Gastroesophageal sphincter (tissue), 3 donors: ENCODE results near the gene GAP43.

Source experiments
- POLR2A ChIP-seq, 2 donors: fragments of 450-650 bp; IDR thresholded peaks; one replicate each; pipeline ENCODE4 v1.6.1; 2017; ENCODE audit warnings: antibody characterized with exemption in 2 of 2, mild to moderate bottlenecking in 2 of 2, moderate library complexity in 1 of 2
- POLR2AphosphoS5 ChIP-seq: sonication (generic); formaldehyde crosslinking; IDR thresholded peaks from one replicate; pipeline ENCODE4 v1.6.1; 2017; ENCODE audit warnings: antibody characterized with exemption
- TF ChIP-seq, protein P1 (sequence below), 4 experiments: fragments of 200-600 bp in 2 of 4; fragments of 450-650 bp in 2 of 4; sonication (generic) in 1 of 4; IDR thresholded peaks; one replicate each; pipeline ENCODE4 v1.5.1; 2017 to 2019; ENCODE audit warnings: antibody characterized with exemption in 4 of 4, mild to moderate bottlenecking in 2 of 4, moderate library complexity in 2 of 4

- TF ChIP-seq POLR2A (IDR thresholded peaks at IDR 0.05) = no peak
- TF ChIP-seq, protein P1, sequence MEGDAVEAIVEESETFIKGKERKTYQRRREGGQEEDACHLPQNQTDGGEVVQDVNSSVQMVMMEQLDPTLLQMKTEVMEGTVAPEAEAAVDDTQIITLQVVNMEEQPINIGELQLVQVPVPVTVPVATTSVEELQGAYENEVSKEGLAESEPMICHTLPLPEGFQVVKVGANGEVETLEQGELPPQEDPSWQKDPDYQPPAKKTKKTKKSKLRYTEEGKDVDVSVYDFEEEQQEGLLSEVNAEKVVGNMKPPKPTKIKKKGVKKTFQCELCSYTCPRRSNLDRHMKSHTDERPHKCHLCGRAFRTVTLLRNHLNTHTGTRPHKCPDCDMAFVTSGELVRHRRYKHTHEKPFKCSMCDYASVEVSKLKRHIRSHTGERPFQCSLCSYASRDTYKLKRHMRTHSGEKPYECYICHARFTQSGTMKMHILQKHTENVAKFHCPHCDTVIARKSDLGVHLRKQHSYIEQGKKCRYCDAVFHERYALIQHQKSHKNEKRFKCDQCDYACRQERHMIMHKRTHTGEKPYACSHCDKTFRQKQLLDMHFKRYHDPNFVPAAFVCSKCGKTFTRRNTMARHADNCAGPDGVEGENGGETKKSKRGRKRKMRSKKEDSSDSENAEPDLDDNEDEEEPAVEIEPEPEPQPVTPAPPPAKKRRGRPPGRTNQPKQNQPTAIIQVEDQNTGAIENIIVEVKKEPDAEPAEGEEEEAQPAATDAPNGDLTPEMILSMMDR (IDR thresholded peaks at IDR 0.05) = no peak
- no peak for TF ChIP-seq POLR2AphosphoS5
Observed at GRCh38 chr3:115588201-115589115, 34.9 kb upstream of the GAP43 start.
